Ovary (tissue), 3 donors: ENCODE data around the gene HMMR.
"Not testable (repeated sequence)": the region's sequence is repeated elsewhere in the genome, so short reads cannot be mapped to it uniquely, and the experiment has no call there.

Experiments used
- EP300 ChIP-seq: sonication (generic); formaldehyde crosslinking; IDR thresholded peaks from one replicate; pipeline ENCODE4 v1.6.1; 2017; ENCODE audit warnings: antibody characterized with exemption
- TF ChIP-seq, protein P1 (sequence below), 3 donors: fragments of 450-650 bp in 2 of 3; fragments of 200-600 bp in 1 of 3; IDR thresholded peaks; one replicate each; pipeline versions ENCODE4 v1.5.1 to v1.8.0; 2016 to 2022; ENCODE audit warnings: antibody characterized with exemption in 3 of 3, mild to moderate bottlenecking in 1 of 3
- donor health status: DM: no; HTN: no; CAD: no.

DNA sequence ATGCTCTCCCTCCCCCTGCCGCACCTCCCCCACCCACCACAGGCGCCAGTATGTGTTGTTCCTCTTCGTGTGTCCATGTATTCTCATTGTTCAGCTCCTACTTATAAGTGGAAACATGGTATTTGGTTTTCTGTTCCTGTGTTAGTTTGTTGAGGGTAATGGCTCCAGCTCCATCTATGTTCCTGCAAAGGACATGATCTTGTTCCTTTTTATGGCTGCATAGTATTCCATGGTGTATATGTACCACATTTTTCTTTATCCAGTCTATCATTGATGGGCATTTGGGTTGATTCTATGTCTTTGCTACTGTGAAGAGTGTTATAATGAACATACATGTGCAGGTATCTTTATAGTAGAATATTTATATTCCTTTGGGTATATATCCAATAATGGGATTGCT, 76.0 kb downstream of the HMMR start:
- TF ChIP-seq, protein P1, sequence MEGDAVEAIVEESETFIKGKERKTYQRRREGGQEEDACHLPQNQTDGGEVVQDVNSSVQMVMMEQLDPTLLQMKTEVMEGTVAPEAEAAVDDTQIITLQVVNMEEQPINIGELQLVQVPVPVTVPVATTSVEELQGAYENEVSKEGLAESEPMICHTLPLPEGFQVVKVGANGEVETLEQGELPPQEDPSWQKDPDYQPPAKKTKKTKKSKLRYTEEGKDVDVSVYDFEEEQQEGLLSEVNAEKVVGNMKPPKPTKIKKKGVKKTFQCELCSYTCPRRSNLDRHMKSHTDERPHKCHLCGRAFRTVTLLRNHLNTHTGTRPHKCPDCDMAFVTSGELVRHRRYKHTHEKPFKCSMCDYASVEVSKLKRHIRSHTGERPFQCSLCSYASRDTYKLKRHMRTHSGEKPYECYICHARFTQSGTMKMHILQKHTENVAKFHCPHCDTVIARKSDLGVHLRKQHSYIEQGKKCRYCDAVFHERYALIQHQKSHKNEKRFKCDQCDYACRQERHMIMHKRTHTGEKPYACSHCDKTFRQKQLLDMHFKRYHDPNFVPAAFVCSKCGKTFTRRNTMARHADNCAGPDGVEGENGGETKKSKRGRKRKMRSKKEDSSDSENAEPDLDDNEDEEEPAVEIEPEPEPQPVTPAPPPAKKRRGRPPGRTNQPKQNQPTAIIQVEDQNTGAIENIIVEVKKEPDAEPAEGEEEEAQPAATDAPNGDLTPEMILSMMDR (IDR thresholded peaks at IDR 0.05) = not testable (repeated sequence)
- TF ChIP-seq EP300 = not testable (repeated sequence)
